HG03108 (cell line): ENCODE data around the gene LAX1.
"Not testable (repeated sequence)": the region's sequence is repeated elsewhere in the genome, so short reads cannot be mapped to it uniquely, and the experiment has no call there.

Experiments used
- ATAC-seq: cut with Tn5 transposase; IDR thresholded peaks from one replicate; pipeline ENCODE4 v1.9.1; 2021; ENCODE audit warnings: moderate library complexity; ENCODE audit not compliant: unreplicated experiment

The LAX1 gene

GRCh38 chr1:203764105-203765028 lies 616 bp upstream of the LAX1 start:
- ATAC-seq = no peak

GRCh38 chr1:203768256-203768655 lies 3.3 kb downstream of the LAX1 start:
- no peak for ATAC-seq

GRCh38 chr1:203769505-203770343 lies 4.7 kb downstream of the LAX1 start:
- ATAC-seq = no peak

- no peak for ATAC-seq
These were observed 6.9 kb downstream of the LAX1 start for GRCh38 chr1:203771901-203772301.

- ATAC-seq = no peak
These were observed 7.9 kb downstream of the LAX1 start for GRCh38 chr1:203772836-203773235.

GRCh38 chr1:203776636-203777035 lies 11.7 kb downstream of the LAX1 start:
- no peak for ATAC-seq

GRCh38 chr1:203777596-203777995 lies 12.6 kb downstream of the LAX1 start:
- ATAC-seq = no peak

- ATAC-seq = no peak
These were observed 13.2 kb downstream of the LAX1 start for GRCh38 chr1:203778146-203778545.

- no peak for ATAC-seq
These were observed 13.8 kb downstream of the LAX1 start for GRCh38 chr1:203778789-203779188.

- ATAC-seq = no peak
These were observed 17.0 kb downstream of the LAX1 start for GRCh38 chr1:203781962-203782361.

GRCh38 chr1:203789966-203790365 lies 25.0 kb downstream of the LAX1 start:
- ATAC-seq = no peak

GRCh38 chr1:203791498-203791897 lies 26.5 kb downstream of the LAX1 start:
- no peak for ATAC-seq

- no peak for ATAC-seq
These were observed 27.5 kb downstream of the LAX1 start for GRCh38 chr1:203792486-203792885.

- ATAC-seq = not testable (repeated sequence)
These were observed 28.6 kb downstream of the LAX1 start for GRCh38 chr1:203793561-203793960.

- ATAC-seq = no peak
These were observed 29.9 kb downstream of the LAX1 start for GRCh38 chr1:203794764-203795440.

- ATAC-seq = peak; percentile 99
These were observed 30.7 kb downstream of the LAX1 start, which contains the start of the genes ZBED6 and ZC3H11A for GRCh38 chr1:203795441-203796235. TSS of gene ZBED6 (plus strand) at chr1:203795623. CDS start at chr1:203797523, 1,900 bp downstream. TSS of gene ZC3H11A (plus strand) at chr1:203795623. CDS start at chr1:203817071, 21,448 bp downstream.

GRCh38 chr1:203796236-203796605 lies 31.2 kb downstream of the LAX1 start:
- ATAC-seq = no peak

GRCh38 chr1:203797216-203797615 lies 32.2 kb downstream of the LAX1 start:
- ATAC-seq = no peak

GRCh38 chr1:203797948-203798655 lies 33.1 kb downstream of the LAX1 start:
- no peak for ATAC-seq

- no peak for ATAC-seq
These were observed 34.2 kb downstream of the LAX1 start for GRCh38 chr1:203799157-203799556.
